GM19240 (cell line): ENCODE measurements around the gene KATNB1.
"Not testable (repeated sequence)": the region's sequence is repeated elsewhere in the genome, so short reads cannot be mapped to it uniquely, and the experiment has no call there.

Experiments used
- DNase-seq: peaks from one replicate; pipeline ENCODE4 v3.0.0; 2011; ENCODE audit warnings: low spot score; ENCODE audit not compliant: insufficient read length

KATNB1 gene

DNA sequence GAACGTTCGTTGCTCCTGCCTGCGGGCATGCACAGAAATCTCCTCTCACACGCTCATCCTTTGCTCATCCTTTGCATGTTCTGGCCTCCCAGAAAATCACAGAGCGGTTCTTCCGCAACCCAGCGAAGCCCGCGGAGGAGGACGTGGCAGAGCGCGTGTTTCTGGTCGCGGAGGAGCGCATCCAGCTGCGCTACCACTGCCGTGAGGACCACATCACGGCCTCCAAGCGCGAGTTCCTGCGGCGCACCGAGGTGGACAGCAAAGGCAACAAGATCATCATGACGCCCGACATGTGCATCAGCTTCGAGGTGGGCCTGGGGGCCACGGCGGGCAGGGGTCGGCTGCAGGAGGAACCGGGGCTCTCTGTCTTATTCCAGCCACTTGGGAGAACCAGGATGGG, 9.6 kb upstream of the KATNB1 start:
- no peak for DNase-seq

DNA sequence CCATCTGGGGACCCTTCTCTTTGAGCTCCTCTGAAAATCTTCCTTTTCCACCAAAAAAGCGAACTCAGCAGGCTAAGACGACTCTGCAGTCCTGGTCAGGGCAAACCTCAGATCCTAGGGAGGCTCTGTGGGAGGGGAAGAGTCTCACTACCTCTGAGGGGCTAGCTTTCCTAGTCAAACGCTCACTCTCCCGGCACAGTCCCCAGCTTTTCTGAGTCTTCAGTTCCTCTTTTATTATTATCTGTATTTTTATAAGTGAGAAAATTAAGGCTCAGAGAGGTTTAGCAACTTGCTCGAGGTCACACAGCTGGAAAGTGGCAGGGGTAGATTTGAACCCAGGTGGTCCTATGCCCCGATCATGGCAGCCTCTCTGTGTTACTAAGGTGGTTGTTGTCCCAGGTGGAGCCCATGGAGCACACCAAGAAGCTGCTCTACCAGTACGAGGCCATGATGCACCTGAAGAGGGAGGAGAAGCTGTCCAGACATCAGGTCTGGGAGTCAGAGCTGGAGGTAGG, 9.1 kb upstream of the KATNB1 start:
- no peak for DNase-seq

DNA sequence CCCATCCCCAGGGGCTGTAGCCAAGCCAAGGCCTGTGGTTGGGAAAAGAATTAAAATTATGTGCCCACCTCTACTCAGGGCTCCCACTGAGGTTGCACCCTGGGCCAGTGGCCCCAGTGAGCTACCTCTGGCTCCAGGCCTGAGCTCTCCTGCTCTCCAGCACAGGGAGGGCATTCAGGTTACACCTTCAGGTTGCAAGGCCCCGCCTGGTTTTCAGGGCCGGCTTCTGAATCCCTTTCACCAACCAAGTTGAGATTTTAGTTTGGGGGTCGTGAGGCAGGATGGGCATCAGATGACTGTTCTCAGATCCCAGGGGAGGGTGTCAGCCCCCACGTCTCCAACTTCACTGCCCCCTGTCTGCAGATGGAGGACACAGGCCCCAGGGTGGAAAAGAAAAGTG, 8.0 kb upstream of the KATNB1 start:
- DNase-seq: no peak

DNA sequence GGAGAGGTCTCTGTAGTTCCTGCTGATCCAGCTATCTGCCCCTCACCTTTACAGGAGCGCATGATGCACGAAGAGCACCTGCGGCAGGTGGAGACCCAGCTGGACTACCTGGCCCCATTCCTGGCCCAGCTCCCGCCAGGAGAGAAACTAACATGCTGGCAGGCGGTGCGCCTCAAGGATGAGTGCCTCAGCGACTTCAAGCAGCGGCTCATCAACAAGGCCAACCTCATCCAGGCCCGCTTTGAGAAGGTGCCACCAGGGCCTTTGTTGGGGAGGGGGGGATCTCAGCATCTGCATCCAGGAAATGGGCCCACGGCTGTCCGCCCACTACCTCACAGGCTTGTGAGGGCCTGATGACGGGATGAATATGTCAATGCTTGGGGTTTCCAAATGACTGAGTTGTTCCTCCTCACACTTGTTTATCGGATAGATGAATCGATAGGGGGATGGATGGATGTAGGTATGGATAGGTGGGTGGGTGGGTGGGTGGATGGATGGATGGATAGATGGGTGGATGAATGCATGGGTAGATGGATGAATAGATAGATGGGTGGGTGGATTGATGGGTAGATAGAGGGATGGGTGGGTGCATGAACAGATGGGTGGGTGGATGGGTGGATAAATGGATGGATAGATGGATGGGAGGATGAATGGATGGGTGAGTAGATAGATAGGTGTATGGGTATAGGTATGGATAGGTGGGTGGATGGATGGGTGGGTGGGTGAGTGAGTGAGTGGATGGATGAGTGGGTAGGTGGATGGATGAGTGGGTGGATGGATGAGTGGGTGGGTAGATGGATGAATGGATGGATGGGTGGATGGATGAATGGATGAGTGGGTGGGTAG, 7.0 kb upstream of the KATNB1 start:
- no peak for DNase-seq

DNA sequence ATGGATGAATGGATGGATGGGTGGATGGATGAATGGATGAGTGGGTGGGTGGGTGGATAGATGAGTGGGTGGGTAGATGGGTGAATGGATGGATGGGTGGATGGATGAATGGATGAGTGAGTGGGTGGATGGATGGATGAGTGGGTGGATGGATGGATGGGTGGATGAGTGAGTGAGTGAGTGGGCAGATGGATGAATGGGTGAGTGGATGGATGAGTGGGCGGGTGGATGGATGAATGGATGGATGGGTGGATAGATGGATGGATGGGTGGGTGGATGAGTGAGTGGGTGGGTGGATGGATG, 6.4 kb upstream of the KATNB1 start:
- no peak for DNase-seq

DNA sequence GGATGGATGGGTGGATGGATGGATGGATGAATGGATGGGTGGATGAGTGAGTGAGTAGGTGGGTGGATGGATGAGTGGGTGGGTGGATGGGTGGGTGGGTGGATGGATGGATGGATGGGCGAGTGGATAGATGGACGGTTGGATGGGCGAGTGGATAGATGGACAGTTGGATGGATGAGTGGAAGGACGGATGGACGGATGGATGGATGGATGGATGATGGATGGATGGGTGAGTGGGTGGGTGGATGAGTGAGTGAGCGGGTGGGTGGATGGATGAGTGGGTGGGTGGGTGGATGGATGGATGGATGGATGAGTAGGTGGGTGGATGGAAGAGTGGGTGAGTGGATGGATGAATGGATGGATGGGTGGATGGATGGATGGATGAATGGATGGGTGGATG, 5.7 kb upstream of the KATNB1 start:
- DNase-seq: not testable (repeated sequence)

DNA sequence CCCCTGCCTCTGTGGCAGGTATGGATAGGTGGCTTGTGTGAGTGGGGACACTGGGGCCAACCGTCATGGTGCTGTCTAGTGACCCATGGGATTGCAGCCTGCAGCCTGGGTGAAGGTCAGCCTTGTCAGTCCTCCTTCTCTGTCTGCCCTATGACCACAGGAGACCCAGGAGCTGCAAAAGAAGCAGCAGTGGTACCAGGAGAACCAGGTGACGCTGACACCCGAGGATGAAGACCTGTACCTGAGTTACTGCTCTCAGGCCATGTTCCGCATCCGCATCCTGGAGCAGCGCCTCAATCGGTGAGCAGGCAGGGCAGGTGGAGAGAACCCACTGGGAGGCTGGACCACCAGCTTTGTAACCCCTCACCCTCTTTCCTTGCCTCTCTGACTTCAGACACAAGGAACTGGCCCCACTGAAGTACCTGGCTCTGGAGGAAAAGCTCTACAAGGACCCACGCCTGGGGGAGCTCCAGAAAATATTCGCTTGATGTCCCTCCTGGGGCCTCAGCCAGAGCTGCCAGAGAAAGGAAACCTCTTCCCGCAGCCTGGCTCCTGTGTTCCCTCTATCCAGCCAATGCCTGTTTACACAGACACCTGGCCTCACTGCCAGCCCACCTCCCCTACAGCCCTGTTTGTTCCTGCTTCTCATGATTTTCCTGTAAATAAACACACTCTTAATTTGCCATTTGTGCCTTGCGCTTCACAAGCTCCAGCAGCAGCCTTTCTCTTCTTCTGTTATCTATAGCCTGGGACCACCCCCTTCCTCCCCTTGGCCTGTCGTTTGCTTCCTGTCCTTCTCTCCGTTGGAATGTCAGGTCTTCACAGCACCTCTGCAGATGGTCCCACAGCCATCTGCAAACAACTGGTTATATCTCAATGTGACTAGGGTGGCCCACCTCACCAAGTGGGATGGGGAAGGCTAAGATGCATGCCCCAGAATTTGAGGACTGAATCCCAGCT, 4.5 kb upstream of the KATNB1 start:
- DNase-seq: no peak

DNA sequence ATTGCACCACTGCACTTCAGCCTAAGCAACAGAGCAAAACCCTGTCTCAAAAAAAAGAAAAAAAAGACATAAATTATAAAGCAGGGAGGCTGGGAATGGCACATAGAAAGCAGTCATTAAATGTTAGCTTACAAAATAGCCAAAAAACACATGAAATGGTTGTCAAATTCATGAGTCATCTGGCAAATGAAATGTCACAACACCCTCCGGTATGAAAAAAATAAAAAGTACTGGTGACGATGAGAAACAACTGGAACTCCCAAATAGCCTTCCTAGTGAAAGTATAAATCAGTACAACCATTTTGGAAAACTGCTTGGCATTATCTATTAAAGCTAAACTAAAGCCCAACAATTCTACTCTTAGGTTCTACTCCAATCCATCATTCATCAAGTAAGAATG, 3.5 kb upstream of the KATNB1 start:
- DNase-seq: no peak

DNA sequence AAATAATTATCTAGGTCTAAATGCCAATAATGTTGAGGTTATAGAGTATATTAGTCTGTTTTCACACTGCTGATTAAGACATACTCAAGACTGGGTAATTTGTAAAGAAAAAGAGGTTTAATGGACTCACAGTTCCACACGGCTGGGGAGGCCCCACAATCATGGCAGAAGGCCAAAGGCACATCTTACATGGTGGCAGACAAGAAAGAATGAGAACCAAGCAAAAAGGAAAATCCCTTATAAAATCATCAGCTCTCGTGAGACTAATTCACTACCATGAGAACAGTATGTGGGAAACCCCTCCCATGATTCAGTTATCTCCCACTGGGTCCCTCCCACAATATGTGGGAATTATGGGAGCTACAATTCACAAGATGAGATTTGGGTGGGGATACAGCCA, 2.9 kb upstream of the KATNB1 start:
- no peak for DNase-seq

DNA sequence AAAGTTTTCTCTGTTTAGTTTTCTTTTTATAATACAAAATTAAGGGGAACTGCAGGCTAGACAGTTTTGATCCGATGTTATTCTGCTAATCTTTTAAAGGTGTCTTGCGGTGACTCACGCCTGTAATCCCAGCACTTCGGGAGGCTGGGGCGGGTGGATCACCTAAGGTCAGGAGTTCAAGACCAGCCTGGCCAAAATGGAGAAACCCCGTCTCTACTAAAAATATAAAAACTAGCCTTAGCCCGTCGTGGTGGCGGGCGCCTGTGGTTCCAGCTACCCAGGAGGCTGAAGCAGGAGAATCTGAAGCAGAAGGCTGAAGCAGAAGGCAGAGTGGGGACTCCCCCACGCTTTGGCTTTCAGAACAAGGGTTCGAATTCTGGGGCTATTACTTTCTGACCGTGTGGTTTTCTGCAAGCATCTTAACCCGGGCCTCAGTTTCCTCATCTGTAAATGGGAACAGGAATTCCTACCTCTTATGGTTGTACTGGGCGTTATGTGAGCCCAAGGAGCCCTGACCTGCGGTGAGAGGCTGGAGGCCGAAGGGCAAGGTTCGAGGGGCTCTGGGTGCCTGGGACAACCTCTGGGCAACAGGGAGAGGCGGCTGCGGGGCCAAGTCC, 1.2 kb upstream of the KATNB1 start:
- no peak for DNase-seq

DNA sequence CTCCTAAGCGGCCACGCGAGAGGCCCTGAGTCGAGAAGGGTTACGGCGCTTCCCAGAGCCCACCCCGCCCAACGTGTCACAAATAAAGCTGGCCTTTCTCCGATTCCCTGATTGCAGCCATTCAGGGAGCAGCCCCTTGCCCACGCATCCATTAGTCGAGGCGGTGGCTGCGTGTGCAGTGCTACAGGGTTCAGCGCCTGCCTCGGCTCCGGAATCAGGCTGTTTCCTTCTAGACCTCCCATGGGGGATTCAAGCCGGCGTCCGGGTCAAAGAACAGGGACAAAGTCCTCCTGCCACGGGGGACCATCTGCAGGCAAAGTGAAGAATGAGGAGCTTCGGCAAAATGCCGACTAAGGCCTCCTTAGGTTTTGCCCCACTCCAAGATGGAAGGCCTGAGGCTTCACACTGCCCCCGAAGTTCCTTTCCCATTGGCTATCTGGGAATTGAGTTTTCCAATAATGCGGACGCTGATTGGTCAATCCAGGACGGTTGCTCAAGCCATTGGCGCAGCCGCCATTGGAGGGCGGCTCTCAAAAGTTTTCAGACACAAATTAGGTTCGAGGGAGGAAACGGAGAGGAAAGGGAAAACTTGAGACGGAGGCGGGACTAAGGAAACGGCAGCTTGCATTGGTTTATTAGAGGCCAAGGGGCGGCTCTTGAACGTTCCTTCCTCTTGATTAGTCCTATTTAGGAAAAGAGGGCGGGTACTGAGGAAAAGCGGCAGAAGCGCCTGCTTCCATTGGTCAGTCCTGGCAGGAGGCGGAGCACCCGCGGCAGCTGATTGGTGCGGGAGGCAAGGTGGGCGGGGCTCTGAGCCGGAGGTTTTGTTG, 430 bp upstream of the KATNB1 start:
- DNase-seq: peak; percentile 96

DNA sequence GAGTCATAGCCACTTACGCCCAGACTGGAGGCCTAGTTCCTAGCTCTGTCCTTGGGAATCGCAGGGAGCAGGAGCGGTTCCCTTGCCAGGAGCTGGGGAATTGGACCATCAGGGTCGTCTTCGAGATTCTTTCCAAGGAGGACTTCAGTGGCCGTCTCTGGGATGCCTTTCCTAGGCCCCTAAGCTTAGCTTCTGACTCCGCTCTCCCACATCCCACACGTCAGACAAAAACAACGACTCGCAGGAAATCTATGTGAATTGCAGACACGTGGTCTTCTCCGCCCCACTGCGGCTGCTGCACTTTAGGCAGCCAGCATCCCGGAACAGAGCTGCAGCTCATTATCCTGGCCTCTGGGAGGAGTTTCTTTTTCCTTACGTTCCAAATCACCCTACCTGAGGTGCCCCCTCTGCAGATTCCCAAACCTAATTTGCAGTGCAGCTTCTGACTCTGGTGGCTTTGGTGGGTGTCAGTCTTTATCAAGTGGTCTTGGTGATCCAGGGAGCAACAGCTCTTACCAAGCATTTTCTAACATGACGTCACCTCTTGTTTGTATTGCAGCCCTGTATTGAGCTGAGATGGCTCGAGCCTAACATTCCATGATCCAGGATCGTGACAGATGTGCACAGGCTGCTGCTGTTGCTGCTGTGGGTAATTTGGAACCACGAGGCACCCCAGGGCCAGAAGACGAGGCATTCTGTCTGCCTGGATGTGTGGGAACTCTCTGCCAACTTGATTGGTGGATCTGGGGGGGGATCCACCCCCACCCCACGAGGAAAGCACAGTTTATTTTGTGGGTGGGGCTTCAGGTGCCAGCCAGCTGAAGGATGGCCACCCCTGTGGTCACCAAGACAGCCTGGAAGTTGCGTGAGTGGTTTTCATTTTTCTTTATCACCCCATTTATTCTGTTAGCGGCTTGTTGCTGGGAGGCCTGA, 1.1 kb downstream of the KATNB1 start:
- DNase-seq: no peak

DNA sequence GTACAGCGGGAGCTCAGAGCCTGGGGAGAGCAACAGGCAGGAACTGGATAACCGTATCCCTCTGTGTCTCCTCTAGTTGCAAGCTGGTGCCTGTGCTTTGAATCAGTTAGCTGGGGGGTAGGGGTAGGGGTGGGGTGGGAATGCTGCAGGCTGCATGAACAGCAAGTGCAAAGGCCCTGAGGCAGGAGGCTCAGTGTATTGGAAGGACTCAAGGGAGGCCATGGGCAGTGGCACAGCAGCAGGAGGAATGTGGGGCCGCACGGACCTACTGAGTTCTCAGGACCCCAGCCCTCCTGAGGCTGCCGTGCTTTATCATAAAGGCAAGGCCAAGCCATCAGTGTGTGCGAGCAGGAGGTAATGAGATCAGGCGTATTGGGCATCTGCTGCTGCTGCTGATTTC, 3.3 kb downstream of the KATNB1 start:
- DNase-seq: no peak

DNA sequence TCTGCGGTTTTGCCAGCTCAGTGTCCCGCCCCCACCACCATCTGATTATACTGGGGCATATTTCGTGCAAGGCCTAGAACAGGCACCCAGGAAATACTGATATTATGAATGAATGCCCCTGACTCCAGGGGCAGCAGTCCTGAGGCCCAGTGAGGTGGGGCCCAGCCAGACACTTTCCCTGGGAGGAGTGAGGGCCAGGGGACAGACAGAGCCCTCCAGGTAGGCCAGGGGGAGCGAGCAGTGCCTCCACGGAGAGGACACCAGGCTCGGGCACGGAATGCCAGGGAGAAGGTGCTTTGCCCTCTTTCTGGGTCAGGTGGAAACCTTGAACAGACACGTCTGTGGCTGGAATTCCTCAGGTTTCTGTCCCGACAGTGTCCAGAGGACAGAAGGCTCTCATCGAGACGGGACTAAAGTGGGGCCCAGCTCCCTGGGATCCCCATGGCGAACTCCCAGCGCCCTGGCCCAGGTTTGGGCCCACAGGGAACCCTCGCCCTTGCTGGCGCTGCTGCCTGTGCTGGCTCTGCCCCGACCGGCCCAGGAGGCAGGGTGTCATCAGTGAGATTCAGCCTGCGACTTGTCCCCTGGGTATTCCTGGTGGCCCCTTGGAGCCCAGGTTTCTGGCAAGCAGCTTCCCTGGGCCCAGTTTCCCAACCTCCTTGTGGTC, 4.3 kb downstream of the KATNB1 start:
- DNase-seq: no peak

DNA sequence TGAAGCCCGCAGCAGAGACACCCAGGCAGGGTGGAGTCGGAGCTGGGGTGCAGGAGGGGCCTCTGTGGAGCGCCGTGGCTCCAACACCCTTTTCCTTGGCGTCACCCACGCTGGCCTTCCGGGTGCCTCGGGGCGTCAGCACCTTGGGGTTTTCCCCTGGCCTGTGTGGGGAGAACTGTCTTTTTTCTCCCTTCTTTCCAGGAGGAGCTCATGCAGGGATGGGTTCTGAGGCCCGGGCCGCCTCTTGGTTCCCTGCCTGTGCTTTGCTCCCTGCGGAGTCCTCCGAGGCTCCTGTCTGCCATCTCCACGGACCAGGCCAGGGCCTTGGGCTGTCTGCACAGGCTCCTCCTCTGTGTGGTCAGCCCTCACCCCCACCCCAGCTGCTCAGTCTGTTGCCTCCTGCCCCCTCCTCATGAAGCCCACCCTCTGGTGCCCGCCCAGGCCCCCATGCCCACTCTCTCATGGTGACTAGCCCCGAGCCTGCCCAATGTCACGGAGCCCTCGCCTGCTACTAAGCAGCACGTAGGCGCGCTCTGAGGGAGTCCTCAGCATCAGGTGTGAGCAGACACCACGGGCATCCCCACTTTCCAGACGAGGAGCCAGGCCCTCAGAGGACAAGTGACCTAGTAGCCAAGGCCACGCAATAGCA, 5.0 kb downstream of the KATNB1 start:
- DNase-seq: no peak

DNA sequence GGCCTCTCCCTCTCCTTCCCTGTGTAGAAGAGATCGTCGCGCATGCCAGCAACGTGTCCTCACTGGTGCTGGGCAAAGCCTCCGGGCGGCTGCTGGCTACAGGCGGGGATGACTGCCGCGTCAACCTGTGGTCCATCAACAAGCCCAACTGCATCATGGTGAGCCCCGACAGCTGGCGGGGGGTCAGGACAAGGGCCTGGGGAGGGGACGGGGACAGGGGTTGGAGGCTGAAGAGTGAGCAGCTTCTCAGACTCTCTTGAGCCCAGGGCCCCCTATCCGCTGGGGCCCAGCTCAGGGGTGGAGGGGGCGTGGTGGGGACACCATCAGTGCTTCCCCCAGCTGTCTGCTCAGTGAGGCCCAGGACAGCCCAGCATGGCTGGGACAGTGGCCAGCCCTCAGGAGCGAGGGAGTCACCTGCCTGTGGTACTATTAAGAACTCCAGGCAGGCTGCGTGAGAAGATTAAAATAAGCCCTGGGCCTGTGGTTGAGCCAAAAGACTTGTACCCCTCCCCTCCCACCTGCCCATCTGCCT, 6.2 kb downstream of the KATNB1 start:
- no peak for DNase-seq

DNA sequence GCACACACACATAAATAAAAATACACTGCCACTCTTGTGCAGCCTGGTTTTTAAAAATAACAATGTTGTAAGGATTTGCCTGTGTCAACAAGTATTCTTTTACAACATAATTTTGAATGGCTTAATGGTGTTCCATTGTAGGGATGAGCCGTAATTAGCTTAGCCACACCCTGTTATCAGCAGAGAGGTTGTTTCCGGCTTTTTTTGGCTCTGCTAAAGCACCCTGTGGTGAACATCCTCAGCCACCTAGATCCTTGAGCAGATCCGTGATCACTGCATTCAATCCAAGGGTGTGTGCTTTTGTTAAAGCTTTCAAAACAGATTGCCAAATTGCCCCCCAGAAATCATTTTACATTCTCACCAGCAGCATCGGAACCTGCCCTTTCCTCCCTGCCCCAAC, 7.0 kb downstream of the KATNB1 start:
- no peak for DNase-seq

DNA sequence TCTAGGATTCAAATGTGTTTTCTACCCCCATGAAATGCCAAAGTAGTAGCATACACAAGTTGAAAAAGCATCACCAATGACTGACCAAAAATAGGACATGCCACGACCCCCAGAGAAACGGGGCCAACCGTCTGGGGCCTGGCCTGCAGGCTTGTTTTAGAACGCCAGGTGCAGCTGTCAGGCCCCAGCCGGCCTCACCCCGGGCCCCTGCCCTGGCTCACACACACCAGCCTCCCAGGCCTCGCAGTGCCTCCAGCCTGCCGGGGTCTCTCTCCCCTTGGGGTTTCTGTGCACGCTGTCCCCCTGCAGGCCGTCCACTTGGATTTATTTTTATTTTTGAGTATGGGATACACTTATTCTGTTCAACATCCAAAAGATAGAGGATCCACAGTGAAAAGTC, 7.9 kb downstream of the KATNB1 start:
- no peak for DNase-seq
